Lower leg skin (tissue), 3 donors: Measurements from ENCODE around the gene PADI4.

ENCODE experiments used
- POLR2A ChIP-seq, 2 donors: fragments of 450-650 bp; IDR thresholded peaks; one replicate each; pipeline ENCODE4 v1.6.1; 2016 to 2017; ENCODE audit warnings: antibody characterized with exemption in 2 of 2, mild to moderate bottlenecking in 1 of 2, moderate library complexity in 1 of 2
- TF ChIP-seq, protein P1 (sequence below), 3 donors: fragments of 450-650 bp; IDR thresholded peaks; one replicate each; pipeline ENCODE4 v1.5.1; 2016; ENCODE audit warnings: antibody characterized with exemption in 3 of 3, mild to moderate bottlenecking in 3 of 3, moderate library complexity in 2 of 3

DNA sequence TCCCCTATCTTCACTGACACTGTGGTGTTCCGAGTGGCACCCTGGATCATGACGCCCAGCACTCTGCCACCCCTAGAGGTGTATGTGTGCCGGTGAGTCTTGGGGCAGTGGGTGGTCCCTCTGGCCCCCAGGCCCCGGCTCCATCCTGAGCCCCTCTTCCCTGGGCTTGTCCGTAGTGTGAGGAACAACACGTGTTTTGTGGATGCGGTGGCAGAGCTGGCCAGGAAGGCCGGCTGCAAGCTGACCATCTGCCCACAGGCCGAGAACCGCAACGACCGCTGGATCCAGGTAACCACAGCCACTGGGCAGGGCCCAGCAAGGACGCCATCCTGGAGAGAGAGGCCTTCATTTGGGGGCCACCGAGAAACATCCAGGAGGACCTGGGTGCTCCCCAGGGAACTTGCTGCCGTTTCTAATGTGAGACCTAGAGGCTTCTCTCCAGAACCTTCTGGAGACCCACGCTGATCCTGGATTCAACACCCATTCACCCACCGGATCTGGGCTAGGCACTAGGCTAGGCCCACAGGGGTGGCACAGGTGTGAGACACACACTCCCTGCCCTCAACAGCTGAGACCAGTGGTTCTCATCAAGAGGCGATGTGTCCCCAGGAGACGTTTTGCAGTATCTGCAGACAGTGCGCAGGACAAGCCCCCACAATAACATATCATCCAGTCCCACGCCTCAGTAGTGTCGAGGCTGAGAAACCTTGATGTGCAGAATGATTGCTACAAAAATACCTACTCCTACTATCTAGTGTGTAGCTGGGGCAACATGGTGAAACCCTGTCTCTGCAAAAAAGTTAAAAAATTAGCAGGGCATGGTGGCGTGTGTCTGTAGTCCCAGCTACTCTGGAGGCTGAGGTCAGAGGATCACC, 36.9 kb upstream of the PADI4 start:
- no peak for TF ChIP-seq POLR2A (IDR thresholded peaks at IDR 0.05)
- TF ChIP-seq, protein P1, sequence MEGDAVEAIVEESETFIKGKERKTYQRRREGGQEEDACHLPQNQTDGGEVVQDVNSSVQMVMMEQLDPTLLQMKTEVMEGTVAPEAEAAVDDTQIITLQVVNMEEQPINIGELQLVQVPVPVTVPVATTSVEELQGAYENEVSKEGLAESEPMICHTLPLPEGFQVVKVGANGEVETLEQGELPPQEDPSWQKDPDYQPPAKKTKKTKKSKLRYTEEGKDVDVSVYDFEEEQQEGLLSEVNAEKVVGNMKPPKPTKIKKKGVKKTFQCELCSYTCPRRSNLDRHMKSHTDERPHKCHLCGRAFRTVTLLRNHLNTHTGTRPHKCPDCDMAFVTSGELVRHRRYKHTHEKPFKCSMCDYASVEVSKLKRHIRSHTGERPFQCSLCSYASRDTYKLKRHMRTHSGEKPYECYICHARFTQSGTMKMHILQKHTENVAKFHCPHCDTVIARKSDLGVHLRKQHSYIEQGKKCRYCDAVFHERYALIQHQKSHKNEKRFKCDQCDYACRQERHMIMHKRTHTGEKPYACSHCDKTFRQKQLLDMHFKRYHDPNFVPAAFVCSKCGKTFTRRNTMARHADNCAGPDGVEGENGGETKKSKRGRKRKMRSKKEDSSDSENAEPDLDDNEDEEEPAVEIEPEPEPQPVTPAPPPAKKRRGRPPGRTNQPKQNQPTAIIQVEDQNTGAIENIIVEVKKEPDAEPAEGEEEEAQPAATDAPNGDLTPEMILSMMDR (IDR thresholded peaks at IDR 0.05), result no peak
